HT-29 (cell line): ENCODE results near the gene DNAL1. TPM values are rescaled to one million over a fixed set of nuclear protein-coding genes. Genes with fewer than 3 reads are reported as not detected.

Source experiments
- DNase-seq: peaks from one replicate; pipeline ENCODE4 v3.0.0-alpha.2; 2015; ENCODE audit warnings: low spot score
- total RNA-seq: library from RNA; depleted of rRNA; stranded (reverse); fragments of >200 nt; shearing (Covaris generic); gene quantifications from 2 replicates; pipeline ENCODE4 v1.2.3, GENCODE V29; 2014

The DNAL1 gene
- total RNA-seq, 1 experiment from 2014 or later, result 1.1 TPM

DNA sequence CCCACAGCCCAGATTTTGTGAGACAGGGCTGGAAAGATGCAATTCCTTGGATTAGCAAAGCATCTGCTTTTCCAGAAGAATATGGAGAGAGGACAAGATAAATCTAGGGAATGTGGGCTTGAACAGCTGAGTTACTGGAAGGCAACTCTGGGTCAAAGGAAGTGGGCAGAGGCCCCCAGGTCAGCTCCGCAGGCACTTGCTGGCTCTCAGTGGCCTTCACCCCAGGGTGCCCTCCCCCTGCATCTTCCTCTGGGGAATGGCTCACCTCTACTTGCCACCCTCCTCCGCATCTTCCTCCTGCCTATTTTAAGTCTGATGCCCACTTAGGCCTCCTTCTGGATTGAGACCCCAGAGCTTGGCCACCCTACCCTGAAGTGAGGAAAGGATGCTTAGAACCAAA lies 79.9 kb downstream of the DNAL1 start:
- DNase-seq, result no peak

DNA sequence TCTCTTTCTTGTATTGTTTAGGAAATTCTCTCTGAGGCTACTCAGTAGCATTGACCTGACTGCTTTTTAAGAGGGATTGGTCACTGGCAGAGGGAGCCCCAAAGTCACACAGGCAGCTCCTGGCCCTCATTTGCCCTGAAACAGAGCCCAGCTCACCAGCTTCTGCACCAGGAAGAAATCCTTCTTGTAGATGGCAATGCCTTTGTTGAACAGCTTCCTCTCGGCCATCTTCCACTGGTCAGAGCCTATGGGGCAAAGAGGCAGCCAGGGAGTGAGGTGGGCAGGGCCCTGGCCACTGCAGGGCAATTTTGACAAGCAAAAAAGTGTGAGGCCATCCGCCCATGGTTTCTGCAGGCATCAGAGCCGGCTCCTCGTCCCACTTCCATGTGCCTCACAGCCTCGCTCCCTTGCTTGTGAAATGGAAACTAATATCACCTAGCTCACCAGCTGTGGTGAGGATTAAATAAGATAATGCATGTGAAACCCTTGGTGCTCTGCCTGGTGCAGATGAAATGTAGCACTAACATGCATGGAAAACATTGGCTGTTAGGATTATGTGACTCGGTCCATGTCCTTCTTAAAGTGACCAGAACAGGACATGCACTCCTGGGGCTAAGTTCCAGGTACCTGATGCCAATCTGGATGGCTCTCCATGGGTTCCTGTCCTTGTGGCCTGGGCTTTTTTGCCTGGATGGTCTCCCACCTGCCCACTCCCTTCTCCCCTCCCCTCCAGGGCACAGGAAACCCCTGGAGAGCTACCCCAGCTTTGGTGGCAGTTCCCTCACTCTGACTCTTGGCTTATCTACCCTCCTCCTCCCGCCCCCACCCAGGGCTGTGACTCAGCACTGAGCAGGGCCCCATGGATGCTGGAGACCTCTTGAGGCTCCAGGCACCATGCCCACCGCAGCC lies 80.6 kb downstream of the DNAL1 start:
- DNase-seq, result no peak

DNA sequence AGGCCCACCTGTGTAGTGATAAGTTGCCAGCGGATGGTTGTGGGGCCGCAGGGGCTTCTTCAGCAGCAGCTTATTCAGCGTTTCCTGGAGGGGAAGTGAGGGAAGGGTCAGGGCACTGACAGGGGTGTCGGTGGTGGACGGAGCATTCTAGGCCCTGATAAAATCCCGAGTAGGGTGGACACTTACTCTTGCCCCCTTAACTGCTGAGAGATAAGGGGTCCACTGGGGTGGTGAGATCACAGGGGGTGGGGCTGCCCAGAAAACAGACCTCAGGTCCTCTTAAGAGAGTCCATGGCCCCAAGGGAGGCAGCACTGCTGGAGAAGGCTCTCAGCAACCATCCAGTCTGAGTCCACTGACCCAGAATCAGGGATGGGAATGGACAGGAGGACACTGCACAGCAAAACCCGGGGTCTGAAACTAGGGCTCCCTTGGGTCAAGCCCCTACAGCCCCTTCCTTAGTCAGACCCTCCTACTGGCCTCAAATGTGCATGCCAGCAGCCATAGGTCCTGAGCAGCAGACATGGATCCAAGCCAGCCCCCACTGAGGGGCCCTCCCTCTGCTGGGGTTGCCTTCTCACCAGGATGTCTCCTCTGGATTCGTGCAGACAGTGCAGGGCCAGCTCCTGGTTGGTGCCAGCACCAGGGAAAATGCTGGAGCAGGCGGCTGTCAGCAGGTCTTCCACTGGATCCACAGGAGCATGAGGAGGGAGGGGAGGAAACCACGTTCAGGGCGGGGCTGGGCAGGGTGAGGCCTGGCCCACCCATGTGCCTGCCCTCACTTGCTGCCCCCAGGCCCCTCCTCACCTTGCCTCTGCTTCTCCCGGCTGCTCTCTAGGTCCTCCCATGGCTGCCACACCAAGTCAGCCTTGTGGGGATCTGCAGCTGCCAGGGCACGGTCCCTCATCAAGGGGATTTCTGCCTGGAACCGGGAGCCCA lies 81.5 kb downstream of the DNAL1 start:
- DNase-seq, result no peak

DNA sequence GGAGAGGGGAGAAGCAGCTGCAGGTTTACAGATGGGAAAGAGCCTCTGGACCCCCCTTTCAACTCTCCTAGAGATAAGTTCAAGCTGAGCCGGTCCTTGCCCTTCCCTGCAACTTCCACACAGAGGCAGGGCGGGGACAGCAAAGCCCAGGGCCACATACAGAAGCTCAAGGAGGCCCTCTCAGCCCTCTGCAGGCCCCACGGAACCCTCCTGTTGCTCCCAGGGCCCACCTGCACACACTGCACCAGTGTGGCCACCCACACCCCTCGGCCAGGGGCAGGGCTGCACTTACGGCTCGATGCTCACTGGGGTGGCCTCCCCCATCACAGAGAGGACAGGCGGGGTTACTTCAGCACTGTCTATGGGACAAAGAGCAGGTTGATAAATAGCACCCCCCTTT lies 82.4 kb downstream of the DNAL1 start:
- DNase-seq, result no peak

DNA sequence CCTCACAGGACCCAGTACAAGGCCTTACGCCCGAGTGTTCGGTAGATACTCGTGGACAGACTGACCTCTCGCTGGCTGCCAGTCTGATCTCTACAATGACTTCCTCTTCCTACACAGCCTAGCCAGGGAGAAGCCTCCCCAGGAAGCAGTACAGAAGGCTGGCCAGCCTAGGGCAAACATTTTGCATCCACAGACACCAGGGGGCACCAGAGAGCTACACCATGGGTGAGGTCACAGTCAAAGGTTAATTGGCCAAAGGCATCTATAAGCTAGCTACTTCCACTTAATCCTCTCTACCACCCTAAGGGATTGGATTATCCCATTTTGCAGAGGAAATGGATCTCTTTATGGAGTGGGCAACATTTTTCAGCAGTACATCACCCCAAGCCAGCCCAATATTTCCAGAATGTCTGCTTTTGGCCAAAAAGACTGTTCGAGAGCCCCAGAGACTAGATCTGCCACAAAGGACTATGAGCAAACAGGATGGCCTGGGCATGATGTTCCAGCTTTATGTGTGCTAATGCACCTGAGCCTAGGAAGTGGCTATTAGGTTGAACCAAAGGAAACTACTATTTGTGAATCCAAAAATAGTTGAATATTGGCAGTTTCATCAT lies 84.0 kb downstream of the DNAL1 start:
- peak; percentile 92 for DNase-seq

DNA sequence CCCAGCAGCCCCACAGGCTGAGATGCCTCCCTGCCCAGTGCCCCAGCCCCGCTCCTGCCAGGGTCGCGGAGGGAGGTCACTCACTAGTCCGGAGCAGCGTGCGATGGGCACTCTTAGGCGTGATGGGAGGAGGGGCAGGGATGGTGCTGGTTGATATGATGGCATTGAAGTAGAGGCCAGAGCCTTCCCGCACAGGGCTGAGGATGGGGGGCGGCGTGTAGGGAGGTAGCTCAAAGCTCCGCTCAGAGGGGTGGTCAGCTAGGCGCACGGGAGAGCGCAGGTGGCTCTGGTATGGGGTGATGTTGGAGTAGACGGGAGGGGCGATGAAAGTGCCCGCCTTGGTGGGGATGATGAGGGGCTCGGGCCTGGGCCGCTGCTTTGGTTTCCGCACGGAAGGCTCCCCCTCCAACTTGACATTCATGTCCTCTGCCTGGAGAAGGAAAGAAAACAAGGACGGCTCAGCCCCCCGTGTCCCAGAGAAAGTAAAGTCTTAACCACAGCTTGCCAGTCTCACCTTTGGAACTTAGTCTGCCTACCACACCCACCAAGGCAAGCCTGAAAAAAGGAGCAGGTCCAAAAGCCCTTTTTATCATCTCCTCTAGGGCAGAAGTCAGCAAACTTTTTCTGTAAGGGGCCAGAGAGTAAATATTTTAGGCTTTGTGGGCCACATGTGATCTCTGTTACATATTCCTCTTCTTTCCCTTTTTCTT lies 84.9 kb downstream of the DNAL1 start:
- no peak for DNase-seq

DNA sequence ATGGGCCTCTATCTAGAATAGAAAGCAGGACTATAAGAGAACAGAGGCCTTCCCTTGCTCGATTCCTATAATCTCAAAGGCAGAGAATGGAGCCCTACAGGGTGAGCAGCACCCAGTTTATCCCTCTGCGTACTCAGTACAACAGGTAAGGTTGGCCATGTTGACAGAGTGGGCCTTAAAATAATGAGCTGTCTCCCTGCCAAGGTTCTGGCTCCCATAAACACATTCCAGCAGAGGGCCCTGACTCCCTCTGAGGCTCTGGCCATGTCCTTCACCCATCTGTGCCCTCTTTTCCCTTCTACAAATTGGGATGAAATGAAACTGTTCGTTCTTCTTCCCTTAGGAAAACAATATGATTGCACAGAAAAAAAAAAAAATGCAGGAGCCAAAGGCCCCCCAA lies 86.3 kb downstream of the DNAL1 start:
- peak; percentile 23 for DNase-seq

DNA sequence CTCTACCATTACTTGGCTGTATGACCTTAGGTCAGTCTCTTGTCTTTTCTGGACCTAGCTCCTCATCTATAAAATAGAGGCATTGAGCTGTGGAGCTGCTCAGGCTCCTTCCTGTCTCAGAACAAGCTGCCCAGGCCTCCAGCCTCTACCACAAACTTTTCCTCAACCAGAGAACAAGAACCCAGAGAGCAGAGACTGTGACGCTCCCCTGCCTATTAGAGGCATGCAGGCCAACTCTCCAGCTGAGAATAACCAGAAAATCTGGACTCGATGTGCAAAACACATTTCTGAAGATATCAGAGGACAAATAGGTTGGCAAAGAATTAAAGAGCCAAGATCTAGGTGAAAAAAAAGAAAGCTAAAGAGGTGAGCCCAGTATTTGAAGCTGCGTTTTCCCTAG lies 87.2 kb downstream of the DNAL1 start:
- no peak for DNase-seq

DNA sequence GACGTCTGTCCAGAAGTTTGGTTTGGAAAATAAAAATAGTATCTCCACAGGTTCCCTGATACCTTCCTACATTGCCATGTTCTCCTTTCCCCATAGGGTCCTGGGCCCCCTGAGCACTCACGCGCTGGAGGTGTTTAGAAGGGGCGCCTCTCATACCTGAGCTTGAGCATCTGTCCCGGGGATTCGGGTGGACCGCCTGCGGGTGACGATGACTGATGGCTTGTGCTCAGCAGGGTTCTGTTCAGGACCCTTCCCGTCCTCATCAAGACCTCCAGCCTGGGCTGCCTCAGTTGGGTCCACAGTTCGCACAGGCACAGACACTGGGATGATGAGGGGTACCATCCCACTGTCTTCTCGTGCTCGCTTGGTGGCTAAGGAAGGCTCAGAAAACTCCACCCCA lies 92.1 kb downstream of the DNAL1 start:
- DNase-seq, result no peak

DNA sequence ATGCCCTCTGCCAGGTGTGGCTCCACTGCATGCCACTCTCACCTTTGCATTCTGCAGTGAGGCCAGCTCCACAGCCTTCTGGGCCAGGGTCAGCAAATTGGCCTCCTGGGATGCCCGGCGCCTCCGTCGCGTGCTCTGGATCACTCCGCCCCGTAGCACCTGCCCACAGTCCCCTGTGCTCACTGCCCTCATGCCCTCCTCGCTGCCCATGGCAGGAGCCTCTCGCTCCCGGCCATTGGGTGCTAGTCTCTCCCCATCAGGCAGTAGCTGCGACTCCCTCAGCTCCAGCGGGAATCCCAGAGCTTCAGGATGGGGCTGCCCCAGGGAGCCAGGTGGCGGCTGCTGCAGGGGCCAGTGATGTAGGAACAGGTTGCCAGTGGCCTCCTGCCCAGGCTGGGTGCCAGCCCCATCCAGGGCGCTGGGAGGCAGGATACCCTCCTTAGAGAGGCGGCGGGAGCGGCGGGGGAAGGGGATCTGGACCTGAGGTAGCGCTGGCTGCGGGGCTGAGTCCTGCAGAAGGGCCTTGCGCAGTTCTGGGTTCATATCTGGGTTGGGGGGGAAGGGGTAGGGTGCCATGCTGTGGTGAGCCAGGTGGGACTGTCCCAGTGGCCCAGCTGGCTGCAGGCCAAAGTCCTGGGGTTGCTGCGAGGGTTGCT lies 93.9 kb downstream of the DNAL1 start:
- no peak for DNase-seq

DNA sequence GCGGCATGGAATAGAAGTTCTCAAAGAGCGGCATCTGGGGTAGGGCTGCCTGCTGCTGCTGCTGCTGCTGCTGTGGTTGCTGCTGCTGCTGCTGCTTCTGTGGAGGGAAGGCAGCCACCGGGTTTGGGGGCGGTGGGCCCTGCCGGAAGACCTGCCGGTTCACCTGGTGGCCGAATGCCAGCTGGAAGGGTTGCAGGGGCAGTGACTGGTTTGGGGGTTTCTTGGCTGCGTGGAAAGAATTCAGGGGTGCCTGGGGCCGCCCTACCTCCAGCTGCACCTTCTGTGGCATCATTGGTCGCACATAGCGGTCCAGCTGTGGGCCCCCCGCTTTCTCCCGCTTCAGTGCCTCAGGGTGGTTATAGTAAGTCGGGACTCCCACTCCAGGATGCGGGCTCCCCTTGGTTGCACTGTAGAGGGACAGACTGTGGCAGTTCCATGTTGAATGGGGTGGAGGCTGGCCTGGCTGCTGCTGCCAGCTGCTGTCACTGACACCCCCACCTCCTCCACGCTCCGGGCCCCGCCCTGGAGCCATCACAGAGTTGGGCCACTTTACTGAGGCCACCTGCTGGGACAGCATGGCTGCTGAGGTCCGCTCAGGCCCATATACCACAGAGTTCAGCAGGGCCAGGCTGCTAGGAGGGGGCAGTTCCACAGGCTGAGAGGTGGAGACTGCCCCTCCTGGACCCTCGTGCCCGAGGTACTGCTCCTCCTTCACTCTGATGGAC lies 94.5 kb downstream of the DNAL1 start:
- DNase-seq, result no peak

DNA sequence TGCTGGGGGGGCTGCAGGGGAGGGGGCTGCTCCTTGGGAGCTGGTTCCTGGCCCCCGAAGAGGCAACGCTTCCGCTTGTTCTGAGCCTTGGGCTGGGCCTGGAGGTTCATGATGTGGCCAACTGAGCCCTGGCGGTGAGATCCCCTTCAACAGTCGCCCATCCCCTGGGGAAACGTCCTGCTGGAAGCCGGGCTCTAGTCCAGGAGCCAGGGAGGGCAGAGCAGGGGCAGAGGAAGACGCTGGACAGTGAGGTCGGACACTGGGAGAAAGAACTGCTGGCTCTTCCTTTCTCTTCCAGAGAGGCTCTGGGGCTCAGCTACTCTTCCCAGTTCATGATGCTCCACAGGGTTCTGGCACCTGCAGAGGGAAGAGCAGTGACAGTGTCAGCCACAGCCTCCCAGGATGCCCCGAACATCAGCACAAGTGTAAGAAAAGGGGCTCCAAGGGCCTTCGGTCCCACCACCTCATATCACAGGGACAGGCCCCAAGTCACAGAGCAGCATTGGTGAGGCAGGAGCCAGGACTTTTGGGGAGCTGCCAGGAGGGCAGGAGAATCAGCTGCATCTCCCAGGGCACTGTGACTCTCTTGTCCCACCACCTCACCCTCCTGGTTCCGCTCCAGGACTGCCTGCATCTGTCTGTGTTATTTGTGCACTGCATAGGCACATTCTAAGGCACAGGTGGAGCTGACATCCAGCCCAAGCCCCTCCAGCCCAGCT lies 95.3 kb downstream of the DNAL1 start:
- no peak for DNase-seq

DNA sequence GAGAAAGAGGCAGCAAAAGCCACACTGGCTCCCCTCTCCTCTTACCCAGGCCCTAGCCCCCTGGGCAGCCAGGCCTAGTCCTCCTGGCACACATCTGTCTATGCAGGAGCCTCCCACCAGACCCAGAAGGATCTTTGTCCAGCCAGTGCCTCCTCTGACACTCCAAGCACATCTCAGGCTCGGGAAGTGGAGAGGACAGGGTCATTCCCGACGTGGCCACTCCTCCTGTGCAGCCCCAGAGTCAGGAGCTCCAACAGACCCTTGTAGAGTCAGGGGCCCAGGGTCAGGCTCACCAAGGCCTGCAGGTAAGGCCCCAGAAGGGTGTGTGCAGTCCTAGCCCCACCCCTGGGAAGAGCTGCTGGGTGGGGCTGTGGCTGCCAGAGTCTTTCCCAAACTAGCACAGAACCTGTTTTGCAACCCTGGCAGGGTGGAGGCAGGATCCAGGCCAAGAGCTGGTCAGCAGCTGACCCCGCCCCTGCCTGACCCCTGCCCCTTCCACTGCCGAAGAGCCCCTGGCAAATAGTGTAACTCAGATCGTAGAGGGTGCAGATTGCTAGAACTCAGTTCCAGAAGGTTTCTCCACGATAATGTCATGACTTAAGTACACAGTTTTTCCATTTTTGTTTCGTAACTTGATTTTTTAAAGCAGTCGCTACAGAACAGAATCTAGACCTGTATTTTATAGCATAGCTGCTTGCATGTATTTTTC lies 96.0 kb downstream of the DNAL1 start:
- DNase-seq, result peak; percentile 90

DNA sequence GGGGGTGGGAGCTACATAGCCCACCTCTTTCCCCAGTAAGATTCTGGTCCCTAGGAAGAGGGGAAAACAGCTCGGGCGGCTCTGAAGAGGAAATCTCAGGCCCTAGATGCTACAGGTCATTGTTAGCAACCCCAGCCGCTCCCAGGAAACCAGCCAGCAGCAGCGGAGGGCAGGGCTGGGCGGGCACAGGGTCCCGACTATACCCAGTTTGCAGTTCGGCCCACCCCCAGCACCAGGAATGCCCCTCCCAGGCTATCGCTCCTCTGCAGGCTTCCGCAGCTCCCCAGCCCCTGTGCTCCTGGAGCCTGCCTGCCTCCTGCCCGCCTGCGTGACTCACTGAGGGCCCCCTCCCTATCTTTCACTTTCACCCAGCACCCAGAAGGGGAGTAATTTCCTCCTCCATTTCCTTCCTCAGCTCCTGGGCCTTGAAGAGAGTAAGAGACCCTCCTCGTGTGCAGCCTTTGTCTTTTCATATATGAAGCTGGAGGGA lies 96.6 kb downstream of the DNAL1 start:
- DNase-seq, result peak; percentile 79

DNA sequence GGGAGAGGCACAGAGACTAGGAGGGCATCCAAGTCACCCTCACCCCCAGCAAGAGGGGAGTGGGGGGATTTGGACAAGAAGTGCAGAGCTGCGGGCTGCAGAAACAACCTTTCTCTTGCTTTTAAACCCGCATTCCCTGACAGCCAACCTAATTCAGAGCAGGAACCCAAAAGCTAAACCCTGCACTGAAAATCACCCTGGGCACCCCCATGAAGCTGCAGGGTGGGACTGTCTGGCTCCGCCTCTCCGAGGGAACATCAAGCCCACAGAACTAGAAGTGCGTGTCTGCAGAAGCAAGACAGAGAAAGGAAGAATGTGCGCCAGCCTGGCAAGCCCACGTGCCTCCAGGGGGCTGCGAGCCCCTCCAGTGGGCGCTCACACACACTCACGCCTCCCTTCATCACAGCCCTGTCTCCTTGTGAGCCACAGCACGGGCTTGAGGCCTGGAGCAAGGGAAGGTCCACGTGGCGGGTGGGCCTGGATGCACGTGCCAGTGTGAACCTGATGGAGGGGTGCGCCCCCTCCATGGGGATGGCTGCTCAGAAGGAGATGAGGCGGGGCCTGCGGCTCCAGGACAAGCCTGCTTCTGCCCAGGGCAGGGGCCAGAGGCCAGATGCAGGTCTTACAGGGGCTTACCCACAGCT lies 97.2 kb downstream of the DNAL1 start:
- no peak for DNase-seq

DNA sequence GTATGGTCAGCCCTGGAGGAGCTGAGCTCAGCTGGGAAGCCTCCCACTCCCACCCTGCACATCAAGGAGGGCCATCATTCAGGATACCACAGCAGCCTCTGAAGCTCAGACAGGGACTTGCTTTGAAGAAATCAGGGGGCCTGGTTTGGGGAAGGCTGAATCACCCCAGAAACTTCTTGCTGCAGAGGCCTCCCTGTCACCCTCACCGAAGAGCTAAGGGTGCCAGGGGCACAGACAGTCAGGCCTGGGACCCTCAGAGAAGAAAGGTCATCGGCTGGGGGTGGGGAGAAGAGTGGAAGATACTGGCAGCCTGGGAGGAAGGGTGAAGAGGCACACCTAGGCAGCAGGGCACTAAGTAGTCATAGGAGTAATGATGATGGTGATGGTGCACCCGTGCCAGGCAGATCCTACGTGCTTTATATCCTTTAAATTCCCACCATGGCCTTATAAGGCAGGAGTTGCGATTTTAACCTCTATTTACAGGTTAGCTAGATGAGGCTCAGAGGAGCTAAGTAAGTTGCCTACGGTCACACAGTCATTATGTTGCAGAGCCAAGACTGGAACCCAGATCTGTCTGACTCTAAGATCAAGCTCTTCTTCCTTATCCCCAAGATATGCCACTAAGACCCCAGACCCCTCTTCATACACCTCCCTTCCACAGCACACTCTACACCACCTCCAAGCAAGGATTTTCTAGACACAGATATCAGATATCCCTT lies 97.9 kb downstream of the DNAL1 start:
- DNase-seq, result no peak

DNA sequence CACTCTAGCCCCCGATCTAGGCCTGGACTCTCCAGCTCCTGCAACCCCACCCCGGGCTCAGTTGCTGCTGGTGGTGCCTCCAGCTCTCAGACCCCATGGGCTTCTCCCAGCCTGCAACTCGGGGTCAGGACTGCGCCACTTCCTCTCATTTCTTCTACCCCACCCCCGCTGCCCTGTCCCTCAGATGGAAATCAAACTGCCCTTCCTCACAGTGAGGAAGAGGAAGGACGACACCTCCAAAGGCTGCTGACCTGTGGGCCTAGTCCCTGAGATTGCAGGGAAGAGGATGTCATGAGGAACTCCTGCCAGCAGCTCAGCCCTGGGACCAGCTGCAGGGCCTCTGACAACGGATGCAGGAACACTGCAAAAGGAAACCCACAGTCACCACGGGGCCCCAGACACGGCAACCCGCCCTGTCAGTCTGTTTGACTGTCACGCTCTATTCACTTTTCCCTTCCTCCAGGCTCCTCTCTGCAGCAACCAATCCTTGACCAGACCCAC lies 98.7 kb downstream of the DNAL1 start:
- no peak for DNase-seq
